Stimulated activated effector memory CD8-positive, alpha-beta T cell treated with anti-CD3 and anti-CD28 coated beads, Interleukin-12 subunit alpha, Interleukin-12 subunit beta, amount 100 ng/mL, for 72 hours (primary cell): Measurements from ENCODE around the gene PLEKHA7.

Experiments used
- ATAC-seq: fragments of 150-1000 bp; cut with Tn5 transposase; 2 replicates; pipeline ENCODE4 v1.10.0; 2021
- DNase-seq, 2 donors: peaks; one replicate each; pipeline ENCODE4 v3.0.0; 2021 to 2022; ENCODE audit warnings: low spot score in 2 of 2
- H3K27ac Mint-ChIP-seq: one replicate; pipeline ENCODE4 v1.8.0; 2022; ENCODE audit warnings: mild to moderate bottlenecking, mixed read lengths
- H3K36me3 Mint-ChIP-seq: one replicate; pipeline ENCODE4 v1.8.0; 2022; ENCODE audit warnings: mild to moderate bottlenecking, mixed read lengths
- H3K4me1 Mint-ChIP-seq: one replicate; pipeline ENCODE4 v1.8.0; 2022; ENCODE audit warnings: mixed read lengths
- H3K4me3 Mint-ChIP-seq: one replicate; pipeline ENCODE4 v1.8.0; 2022; ENCODE audit warnings: mild to moderate bottlenecking, mixed read lengths
- H3K9me3 Mint-ChIP-seq: one replicate; pipeline ENCODE4 v1.8.0; 2022; ENCODE audit warnings: mixed read lengths

Gene PLEKHA7

DNA sequence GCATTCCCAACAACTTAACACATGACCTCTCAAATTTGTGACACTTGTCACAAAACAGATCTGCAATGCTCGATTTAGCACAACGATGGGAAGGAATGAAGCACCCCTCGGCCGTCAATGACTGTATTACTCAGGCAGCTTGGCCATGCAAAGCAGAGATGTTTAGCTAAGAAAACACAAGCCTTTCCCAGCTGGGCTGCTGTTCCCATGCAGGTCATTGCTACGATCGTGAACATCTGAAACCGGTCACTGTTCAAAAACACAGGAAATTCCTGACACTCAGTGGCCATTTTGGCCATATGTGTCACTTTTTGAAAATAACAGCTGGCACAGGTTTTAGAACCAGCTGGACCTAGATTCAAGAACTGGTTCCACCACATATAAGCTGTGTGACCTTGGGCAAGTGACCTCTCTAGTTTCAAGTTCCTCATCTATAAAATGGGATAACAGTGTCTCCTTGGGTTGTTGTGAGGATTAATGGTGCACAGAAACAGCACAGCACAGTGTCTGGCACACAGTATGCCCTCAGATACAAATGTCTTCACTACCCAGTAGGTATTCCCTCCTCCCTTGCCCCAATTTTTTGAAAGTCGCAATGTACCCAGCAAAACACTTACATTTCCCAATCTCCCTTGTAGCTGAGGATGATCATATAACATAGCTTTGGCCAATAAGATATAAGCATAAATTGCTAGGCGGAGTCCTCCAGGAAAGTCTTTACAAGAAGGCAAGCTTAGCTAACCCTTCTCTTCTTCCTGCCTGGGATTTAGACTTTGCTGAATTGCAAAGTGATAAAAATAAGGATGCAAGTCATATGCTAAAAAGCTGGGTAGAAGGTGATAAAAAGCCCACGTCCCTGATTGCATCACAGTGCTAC is 182.7 kb downstream of the PLEKHA7 start:
- DNase-seq, result no peak
- H3K9me3 Mint-ChIP-seq, result no peaks in the 10 kb centered on the region
- H3K27ac Mint-ChIP-seq, result no peak overlapping the region

DNA sequence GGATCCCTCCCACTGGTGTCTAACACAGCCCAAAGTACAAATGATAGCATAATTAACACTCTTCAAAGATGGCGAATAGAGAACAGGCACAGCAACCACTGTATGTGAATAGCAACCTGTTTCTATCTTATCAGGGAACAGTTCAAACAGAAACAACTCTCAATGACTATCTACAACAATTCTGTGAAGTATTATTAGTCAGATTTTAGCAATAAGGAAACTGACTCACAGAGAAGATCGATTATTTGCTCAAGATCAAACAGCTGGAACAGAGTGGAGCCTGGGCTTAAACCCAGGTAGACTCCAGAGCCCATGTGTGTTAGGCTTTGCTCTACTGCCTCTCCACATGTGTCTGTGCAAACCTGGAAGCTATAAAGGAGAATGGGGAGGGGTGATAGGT is 187.1 kb downstream of the PLEKHA7 start:
- H3K4me1 Mint-ChIP-seq, result no peaks in the 10 kb centered on the region
- peak overlapping the region; percentile 5 for H3K27ac Mint-ChIP-seq
- no peaks in the 10 kb centered on the region for H3K36me3 Mint-ChIP-seq
- no peak overlapping the region for H3K4me3 Mint-ChIP-seq
- ATAC-seq, result peak; percentile 77
- no peaks in the 10 kb centered on the region for H3K9me3 Mint-ChIP-seq
- DNase-seq, result no peak

More for the DNA sequence above, 182.7 kb downstream of the PLEKHA7 start:
- H3K36me3 Mint-ChIP-seq, result peaks cover 6% of the 10 kb centered on the region
- no peak overlapping the region for H3K4me3 Mint-ChIP-seq
- ATAC-seq, result no peak
- H3K4me1 Mint-ChIP-seq, result peaks cover 6% of the 10 kb centered on the region

DNA sequence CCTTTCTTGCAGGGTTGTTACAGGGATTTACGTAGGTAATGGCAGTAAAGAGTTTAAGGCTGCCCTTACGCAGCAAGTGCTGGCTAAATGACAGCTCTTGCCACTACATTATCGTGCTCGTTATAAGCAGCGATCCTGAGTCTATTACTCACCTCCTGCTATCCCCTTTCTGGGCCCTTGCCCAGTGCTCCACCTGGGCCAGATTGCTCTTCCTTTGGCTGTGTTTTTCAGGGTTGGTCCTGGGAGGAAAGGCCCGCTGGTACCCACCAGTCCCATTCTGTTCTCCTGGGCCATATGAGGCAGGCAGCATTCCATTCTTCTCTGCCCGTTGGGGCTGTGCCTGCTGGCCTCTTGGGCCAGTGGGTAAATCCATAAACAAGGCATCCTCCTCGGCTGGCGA is 188.2 kb downstream of the PLEKHA7 start:
- H3K4me3 Mint-ChIP-seq, result no peak overlapping the region
- no peaks in the 10 kb centered on the region for H3K36me3 Mint-ChIP-seq
- H3K9me3 Mint-ChIP-seq, result no peaks in the 10 kb centered on the region
- H3K27ac Mint-ChIP-seq, result no peak overlapping the region
- ATAC-seq (no peak), DNase-seq (no peak)
- no peaks in the 10 kb centered on the region for H3K4me1 Mint-ChIP-seq

DNA sequence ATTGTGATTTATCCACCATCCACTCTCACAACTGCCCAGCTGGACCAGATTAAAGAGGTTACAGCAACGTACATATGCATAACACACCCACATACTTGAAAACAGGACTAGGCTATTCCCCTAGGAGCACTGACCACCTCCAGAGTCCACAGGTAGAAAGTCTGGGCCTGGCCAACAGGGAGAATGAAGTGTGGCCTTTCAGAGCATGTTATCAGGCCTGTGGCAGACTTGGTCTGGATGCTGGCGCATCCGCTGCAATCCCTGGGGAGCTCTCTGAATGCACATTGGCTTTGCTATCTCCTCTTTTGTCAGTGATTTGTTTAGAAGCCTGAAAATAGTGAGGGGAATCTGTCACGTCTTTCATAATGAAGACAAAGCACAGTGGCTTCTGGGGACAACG is 189.1 kb downstream of the PLEKHA7 start:
- Mint-ChIP-seq H3K4me3 (no peak overlapping the region), H3K36me3 (no peaks in the 10 kb centered on the region), H3K4me1 (peaks cover 6% of the 10 kb centered on the region), H3K27ac (peak overlapping the region; percentile 1), H3K9me3 (no peaks in the 10 kb centered on the region)
- ATAC-seq, result no peak
- DNase-seq, result no peak

DNA sequence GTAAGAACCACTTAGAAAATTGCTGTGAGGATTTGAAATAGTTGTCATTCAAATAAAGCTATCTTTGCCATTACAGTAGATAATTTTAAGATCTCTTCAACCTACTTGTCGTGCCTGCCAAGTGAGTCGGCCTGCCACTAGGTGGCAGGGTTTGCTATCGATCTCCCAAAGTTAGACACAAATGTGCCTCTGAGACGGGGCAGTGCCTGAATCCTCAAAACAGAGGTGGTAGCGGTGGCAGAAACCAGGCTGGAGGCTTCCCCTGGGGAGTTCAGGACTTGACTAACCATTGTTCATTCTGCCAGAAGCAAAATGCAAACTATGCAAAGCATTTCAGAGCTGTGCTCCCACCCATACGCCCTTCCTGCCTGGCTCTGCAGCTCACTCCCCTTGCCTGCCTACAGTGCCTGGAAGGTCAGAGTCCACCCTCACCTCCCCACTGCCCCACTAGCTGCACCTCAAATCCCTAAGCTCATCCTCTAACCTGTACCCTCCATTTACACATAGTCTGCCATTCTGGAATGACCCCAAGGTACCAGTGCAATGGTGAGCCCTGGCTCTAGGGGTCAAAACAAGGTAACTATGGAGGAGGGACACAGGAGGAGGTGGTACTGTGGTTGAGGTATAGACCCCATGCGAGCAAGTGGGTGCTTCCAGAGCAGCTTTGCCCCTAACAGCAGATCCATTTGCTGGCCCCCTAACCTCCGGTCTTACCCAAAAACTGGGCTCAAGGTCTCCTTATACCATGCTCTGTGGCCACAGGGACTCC is 193.7 kb downstream of the PLEKHA7 start:
- DNase-seq, result peak in 1 of 2 donors; percentile 60
- Mint-ChIP-seq H3K27ac (peak overlapping the region; percentile 69), H3K4me1 (peaks cover 6% of the 10 kb centered on the region), H3K4me3 (no peak overlapping the region), H3K9me3 (no peaks in the 10 kb centered on the region), H3K36me3 (no peaks in the 10 kb centered on the region)
- peak; percentile 82 for ATAC-seq

DNA sequence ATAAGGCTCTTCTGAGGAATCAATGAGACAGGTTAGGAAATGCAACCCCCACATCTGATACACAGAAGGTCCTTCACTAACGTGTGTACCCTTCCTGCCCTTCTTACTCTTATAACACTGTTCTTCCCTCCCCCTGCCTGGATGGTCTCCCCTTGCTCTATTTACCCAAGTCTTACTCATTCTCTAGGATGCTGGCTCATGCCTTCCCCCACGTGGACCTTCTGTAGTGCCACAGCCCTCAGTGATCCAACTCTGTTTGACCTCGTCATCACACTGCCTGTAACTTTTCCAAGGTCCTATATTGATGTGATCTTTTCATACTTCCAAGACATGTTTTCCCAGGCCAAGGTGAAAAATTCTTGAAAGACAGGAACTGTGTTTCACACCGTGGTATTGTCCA is 195.9 kb downstream of the PLEKHA7 start:
- no peak for ATAC-seq
- DNase-seq, result no peak
- Mint-ChIP-seq H3K9me3 (no peaks in the 10 kb centered on the region), H3K36me3 (no peaks in the 10 kb centered on the region), H3K27ac (peak overlapping the region; percentile 71), H3K4me3 (no peak overlapping the region), H3K4me1 (peaks cover 6% of the 10 kb centered on the region)

DNA sequence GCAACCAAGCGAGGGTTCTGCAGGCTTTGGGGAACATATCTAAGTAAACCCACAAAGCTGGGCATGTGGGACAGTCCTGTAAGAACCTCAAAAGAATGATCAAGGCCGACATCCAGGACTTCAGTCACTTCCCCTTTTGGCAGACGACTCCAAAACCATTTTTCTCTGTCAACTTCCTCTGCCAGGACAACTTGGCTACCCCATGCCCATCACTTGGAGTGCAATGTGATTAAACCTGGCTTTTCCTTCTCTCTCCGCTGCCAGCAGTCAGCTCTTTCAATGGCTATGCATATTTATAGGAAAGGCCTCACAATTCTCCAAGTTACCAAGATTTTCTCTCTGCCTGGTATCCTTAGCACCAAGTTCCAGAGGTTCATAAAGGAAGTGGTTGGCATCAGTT is 196.9 kb downstream of the PLEKHA7 start:
- H3K27ac Mint-ChIP-seq, result peak overlapping the region; percentile 71
- H3K4me3 Mint-ChIP-seq, result no peak overlapping the region
- DNase-seq (no peak), ATAC-seq (no peak)
- no peaks in the 10 kb centered on the region for H3K9me3 Mint-ChIP-seq
- no peaks in the 10 kb centered on the region for H3K36me3 Mint-ChIP-seq
- H3K4me1 Mint-ChIP-seq, result peaks cover 6% of the 10 kb centered on the region

DNA sequence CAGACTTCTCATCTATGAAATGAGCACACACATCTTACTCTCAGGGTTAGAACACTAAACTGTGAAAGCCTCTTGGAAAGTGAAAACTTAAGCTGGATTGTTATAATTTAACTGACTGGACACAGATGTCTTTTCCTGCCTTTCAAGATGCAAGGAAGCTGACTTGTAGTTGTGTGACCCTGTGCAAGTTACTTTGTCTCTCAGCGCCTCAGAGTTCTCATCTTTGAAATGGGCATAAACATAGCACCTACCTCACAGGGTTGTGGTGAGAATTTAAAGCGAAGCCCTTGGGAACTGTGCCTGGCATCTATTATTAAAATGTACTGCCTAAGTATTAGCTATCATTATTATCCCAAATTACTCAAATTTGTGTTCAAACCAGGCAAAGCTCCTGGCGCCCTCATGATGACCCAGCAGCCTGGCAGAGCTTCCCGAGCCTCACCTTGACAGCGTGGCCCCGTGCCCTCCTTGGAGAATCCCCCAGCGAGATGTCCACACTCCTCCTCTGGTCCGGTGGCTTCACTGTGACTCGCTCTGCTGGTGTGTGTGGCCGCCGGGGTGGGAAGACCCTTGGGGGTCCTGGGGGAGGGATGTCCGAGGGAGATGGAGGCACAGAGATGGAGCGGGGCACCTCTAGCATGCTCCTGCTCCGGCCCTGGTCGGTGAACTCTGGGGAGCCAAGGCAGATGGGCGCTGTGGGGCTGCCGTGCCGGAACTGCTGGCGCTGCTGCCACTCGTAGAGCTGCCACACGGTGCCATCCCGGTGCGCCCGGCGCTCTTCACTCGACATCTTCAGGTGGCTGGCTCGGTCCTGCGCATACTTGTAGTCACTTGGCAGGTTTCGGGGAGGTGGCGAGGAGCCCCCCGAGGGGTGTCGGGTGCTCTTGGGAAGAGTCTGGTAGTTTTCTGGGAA is 197.6 kb downstream of the PLEKHA7 start:
- H3K9me3 Mint-ChIP-seq, result no peaks in the 10 kb centered on the region
- DNase-seq (no peak), ATAC-seq (no peak)
- H3K4me3 Mint-ChIP-seq, result no peak overlapping the region
- H3K27ac Mint-ChIP-seq, result peak overlapping the region; percentile 71
- no peaks in the 10 kb centered on the region for H3K36me3 Mint-ChIP-seq
- peaks cover 9% of the 10 kb centered on the region for H3K4me1 Mint-ChIP-seq

DNA sequence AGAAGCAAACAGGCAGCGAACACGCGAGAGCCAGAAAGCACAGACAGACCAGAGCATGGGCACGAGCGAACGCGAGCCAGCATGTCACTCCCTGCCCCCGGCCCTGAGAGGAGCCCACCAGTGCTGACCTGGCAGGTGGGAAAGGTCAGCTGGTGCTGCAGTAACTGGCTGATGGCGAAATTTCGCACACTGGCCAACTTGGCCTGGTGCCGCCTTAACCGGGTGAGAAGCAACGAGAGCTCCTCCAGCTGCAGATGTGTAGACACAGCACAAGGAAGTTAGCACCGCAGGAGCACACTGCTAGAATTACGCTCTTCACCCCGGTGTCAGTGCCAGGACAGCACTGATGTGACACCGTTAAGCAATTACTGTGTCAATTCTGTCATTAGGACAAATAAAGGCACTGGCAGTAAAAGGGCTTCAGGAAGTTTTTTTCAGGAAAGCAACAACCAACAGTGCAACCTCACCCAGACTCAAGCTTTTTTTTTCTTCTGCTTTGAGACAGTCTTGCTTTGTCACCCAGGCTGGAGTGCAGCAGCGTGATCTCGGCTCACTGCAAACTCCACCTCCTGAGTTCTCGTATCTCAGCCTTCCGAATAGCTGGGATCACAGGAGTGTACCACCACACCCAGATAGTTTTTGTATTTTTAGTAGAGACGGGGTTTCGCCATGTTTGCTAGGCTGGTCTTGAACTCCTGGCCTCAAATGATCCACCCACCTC is 199.0 kb downstream of the PLEKHA7 start:
- DNase-seq, result no peak
- ATAC-seq, result no peak

DNA sequence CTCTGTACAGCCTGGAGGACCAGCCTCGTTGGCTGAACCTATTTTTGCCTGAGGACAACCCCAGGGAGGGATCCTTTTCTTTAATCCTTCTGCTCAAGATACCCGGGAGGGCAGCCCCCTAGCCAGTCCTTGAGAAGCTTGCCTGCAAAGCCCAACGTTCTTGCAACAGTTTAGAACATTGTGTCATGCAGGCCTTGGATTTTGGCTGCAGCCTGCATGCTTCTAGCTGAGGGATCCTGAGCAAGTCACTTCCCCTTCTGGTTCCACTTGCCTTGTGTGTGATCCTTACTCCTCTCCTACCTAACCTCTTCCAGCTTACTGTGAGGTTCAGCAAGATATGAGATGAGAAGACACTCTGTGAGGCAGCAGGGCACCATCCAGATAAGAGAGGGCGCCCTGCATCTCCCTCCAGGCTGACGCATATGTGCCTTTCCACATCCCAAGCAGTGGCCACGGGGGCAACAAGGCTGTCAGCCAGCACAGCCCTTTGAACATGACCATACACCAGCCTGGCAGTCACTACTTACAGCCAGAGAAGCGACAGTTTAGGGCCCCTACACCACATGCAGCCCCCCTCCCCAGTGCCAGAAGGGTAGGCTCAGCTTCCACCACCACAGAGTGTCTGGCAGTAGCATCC is 199.7 kb downstream of the PLEKHA7 start:
- no peaks in the 10 kb centered on the region for H3K9me3 Mint-ChIP-seq

More for the DNA sequence above, 199.0 kb downstream of the PLEKHA7 start:
- Mint-ChIP-seq H3K36me3 (no peaks in the 10 kb centered on the region), H3K4me1 (peaks cover 8% of the 10 kb centered on the region), H3K4me3 (no peak overlapping the region), H3K27ac (no peak overlapping the region), H3K9me3 (no peaks in the 10 kb centered on the region)

DNA sequence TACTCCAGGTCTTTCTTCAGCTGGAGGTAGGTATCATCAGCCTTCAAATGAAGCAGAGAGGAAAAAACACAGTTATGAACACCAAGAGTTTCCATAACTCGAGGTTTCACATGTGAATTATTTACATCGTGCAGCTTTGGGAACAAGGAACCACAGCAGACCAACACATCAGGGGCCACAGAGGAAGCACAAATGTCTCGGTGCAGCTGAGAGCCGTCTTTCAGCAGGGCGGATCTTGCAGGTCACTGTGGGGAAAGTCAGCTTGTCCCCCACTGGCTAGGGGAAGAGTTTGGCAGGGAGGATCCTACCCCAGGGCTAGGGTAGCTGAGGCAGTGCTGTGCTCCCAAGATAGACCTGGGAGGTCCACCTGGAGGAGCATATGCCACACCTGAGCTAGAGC is 201.1 kb downstream of the PLEKHA7 start:
- Mint-ChIP-seq H3K9me3 (no peaks in the 10 kb centered on the region), H3K4me1 (peaks cover 16% of the 10 kb centered on the region), H3K36me3 (no peaks in the 10 kb centered on the region), H3K27ac (no peak overlapping the region), H3K4me3 (no peak overlapping the region)
- ATAC-seq (no peak), DNase-seq (no peak)

More for the DNA sequence above, 199.7 kb downstream of the PLEKHA7 start:
- Mint-ChIP-seq H3K27ac (no peak overlapping the region), H3K4me1 (peaks cover 15% of the 10 kb centered on the region), H3K36me3 (no peaks in the 10 kb centered on the region), H3K4me3 (no peak overlapping the region)
- ATAC-seq (no peak), DNase-seq (no peak)

DNA sequence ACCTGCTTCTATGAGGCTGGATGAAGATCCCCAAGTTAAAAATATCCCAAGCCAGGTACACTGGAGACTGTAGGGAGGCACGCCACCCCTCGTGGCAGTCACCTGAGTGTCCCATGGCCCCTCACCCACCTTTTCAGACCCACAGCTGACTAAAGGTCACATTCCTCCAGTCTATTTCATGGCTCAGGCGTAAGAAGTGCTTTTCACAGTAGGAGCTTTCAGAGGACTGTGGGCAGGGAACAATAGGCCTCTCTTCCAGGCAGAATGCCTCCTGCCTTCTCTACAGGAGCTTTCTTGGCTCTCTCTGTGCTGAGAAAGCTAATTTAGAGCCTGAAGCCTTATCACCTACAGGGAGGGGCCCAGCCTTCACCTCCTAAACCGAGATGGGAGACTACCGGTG is 201.9 kb downstream of the PLEKHA7 start:
- H3K36me3 Mint-ChIP-seq, result no peaks in the 10 kb centered on the region
- no peak for ATAC-seq

DNA sequence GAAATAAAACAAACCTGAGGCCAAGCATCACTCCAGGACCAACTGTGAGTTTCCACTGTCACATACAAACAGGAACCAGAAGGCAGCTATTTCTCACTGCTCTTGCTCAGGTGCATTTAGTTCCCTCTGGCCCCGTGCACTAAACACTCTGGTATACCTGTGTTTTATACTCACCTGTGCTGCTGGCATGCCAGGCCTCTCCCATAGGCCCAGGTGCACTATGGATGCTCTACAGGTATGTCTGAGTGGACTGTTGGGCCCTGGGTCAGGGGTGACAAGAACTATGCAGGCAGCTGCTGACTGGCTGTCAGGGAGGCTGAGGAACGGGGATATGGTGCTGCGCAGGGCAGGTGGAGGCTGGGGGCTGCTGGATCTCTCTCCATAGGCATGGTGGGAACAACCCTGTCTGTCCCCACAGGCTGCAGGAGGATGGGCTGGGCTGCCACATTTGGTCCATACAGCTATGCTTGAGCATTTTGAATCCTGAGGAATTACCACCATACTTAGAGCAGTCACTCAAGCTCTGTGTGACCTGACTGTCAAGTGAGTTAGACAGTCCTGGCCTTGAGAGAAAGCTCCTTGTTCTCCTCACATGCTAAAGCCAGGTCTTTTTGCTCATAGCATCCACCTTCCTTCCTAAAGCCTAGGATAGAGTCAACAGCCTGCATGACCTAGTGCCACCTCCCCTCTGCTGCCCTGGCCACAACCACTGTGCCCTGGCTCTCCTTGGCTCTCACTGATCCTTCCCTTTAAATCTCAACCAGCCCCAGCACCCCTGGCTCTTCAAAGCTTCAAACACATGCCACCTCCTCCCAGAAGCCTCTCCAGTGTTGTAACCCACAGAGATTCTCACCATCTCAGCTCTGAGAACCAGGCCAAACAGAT is 202.8 kb downstream of the PLEKHA7 start:
- no peak overlapping the region for H3K4me3 Mint-ChIP-seq
- no peaks in the 10 kb centered on the region for H3K36me3 Mint-ChIP-seq
- H3K9me3 Mint-ChIP-seq, result no peaks in the 10 kb centered on the region
- ATAC-seq, result no peak
- peaks cover 29% of the 10 kb centered on the region for H3K4me1 Mint-ChIP-seq
- DNase-seq, result no peak
- peak overlapping the region; percentile 13 for H3K27ac Mint-ChIP-seq

More for the DNA sequence above, 201.9 kb downstream of the PLEKHA7 start:
- DNase-seq, result no peak
- peaks cover 21% of the 10 kb centered on the region for H3K4me1 Mint-ChIP-seq
- H3K4me3 Mint-ChIP-seq, result no peak overlapping the region
- H3K9me3 Mint-ChIP-seq, result no peaks in the 10 kb centered on the region
- peak overlapping the region; percentile 13 for H3K27ac Mint-ChIP-seq
